Ovary (tissue), 3 donors: ENCODE results near the gene CSHL1.
"Not testable (repeated sequence)": the region's sequence is repeated elsewhere in the genome, so short reads cannot be mapped to it uniquely, and the experiment has no call there.

Experiments
- CTCF ChIP-seq, 3 donors: fragments of 450-650 bp in 2 of 3; fragments of 200-600 bp in 1 of 3; IDR thresholded peaks; one replicate each; pipeline versions ENCODE4 v1.5.1 to v1.8.0; 2016 to 2022; ENCODE audit warnings: antibody characterized with exemption in 3 of 3, mild to moderate bottlenecking in 1 of 3
- EP300 ChIP-seq: sonication (generic); formaldehyde crosslinking; IDR thresholded peaks from one replicate; pipeline ENCODE4 v1.6.1; 2017; ENCODE audit warnings: antibody characterized with exemption
- POLR2A ChIP-seq: fragments of 450-650 bp; IDR thresholded peaks from one replicate; pipeline ENCODE4 v1.6.1; 2017; ENCODE audit warnings: antibody characterized with exemption, mild to moderate bottlenecking, moderate library complexity
- donor health status: DM: no; HTN: no; CAD: no.

- not testable (repeated sequence) for TF ChIP-seq CTCF (IDR thresholded peaks at IDR 0.05); POLR2A; EP300
These were observed 7.3 kb downstream of the CSHL1 start for GRCh38 chr17:63903787-63904201.
